C4-2B (cell line): ENCODE measurements around the gene SYT7.

ENCODE experiments used
- H3K27ac ChIP-seq: fragments of 450-650 bp; 2 replicates; pipeline ENCODE4 v1.5.1; 2017
- CTCF ChIP-seq: fragments of 450-650 bp; conservative IDR thresholded peaks from 2 replicates; pipeline ENCODE4 v1.5.1; 2017; ENCODE audit warnings: mild to moderate bottlenecking
- ZFX ChIP-seq: fragments of 450-650 bp; IDR thresholded peaks from 2 replicates; pipeline ENCODE4 v1.6.1; 2017

SYT7 gene

GRCh38 chr11:61545341-61545740, 35.5 kb downstream of the SYT7 start:
- no peak overlapping the region for H3K27ac ChIP-seq
- TF ChIP-seq CTCF (no peak; the same call in 1 of the 2 replicates), ZFX (no peak)

GRCh38 chr11:61544466-61544865, 36.4 kb downstream of the SYT7 start:
- H3K27ac ChIP-seq = no peak overlapping the region
- TF ChIP-seq ZFX (no peak), CTCF (no peak)

DNA sequence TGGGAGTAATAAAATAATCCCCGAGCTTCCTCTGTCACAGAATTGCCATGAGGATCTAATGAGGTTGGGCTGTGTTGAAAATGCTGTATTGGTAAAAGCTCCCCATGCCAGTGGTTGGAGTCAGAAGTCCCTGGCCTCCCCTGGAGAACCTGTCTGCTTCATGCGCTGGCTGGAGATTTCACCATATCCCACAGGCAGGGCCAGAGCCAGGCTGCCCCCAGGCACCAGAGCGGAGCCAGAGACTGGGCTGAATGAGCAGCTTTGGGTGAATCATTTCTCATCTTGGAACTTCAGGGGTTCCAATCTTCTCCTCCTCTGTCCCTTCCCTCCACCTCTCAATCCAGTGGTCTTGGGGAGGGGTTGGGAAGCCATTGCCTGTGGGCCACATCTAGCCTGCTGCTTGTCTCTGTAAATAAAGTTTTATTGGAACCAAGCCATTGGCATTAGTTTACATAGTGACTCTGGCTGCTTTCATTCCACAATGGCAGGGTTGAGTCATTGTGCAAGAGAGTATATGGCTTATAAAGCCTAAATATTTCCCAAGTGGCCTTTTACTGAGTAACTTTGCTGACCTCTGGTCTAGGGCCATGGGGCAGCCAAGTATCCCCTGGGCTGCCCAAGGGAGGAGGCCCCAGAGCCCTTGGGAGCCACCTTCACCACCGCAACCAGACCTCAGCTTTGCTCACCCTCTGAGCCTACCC, 37.1 kb downstream of the SYT7 start:
- TF ChIP-seq CTCF (no peak), ZFX (no peak)
- H3K27ac ChIP-seq = no peak overlapping the region

- TF ChIP-seq ZFX (no peak), CTCF (no peak)
- H3K27ac ChIP-seq = peak overlapping the region; percentile 47; the same call in 1 of the 2 replicates
These were observed 38.2 kb downstream of the SYT7 start for GRCh38 chr11:61542705-61543104.

DNA sequence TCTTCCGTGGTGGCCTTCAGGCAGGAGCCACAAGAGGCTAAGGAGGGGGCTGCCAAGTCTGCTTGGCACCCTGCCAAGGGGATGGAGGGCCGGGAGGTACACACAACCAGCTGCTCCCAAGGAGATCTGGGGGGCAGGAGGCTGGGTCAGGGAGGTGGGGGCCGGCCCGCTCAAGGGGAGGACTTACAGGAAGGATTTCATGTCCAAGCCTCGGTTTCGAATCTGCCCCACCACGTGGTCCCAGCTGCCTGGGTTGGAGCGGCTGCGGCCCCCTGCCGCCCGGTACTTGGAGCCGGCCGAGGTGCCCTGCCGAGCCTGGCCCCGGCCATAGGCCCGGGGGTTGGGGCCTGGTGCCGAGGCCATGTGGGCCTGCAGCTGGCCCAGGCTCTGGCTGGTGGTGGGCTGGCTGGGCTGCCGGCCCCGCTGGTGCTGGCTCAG, 38.8 kb downstream of the SYT7 start:
- TF ChIP-seq ZFX = no peak
- TF ChIP-seq CTCF = no peak
- peak overlapping the region; percentile 47 for H3K27ac ChIP-seq

GRCh38 chr11:61541598-61541997, 39.3 kb downstream of the SYT7 start:
- TF ChIP-seq CTCF = no peak
- no peak for TF ChIP-seq ZFX
- peak overlapping the region; percentile 47 for H3K27ac ChIP-seq

- H3K27ac ChIP-seq = peak overlapping the region; percentile 47
- TF ChIP-seq ZFX (no peak), CTCF (no peak)
These were observed 40.3 kb downstream of the SYT7 start for GRCh38 chr11:61540528-61540927.
